A549 (cell line): ENCODE data around the gene ANKS1B.

ENCODE experiments used
- CBX8 ChIP-seq: fragments of 200-600 bp; sonication (generic); IDR thresholded peaks from 2 replicates; pipeline ENCODE4 v1.6.1; 2016
- CHD4 ChIP-seq: fragments of 200-600 bp; sonication (generic); IDR thresholded peaks from 2 replicates; pipeline ENCODE4 v1.6.1; 2016; ENCODE audit warnings: antibody characterized with exemption, mild to moderate bottlenecking, borderline replicate concordance
- KDM5A ChIP-seq: fragments of 200-600 bp; sonication (generic); IDR thresholded peaks from 2 replicates; pipeline ENCODE4 v1.6.1; 2016; ENCODE audit warnings: antibody characterized with exemption, mild to moderate bottlenecking
- MAZ ChIP-seq: fragments of 150-350 bp; IDR thresholded peaks from 2 replicates; pipeline ENCODE4 v1.6.1; 2014; ENCODE audit warnings: antibody characterized with exemption, low read depth, low read length, borderline replicate concordance
- POLR2A ChIP-seq: IDR thresholded peaks from 2 replicates; pipeline ENCODE4 v1.6.1; 2012; ENCODE audit warnings: mild to moderate bottlenecking, low read length
- ZC3H11A ChIP-seq: fragments of 450-650 bp; IDR thresholded peaks from 2 replicates; pipeline ENCODE4 v1.6.1; 2014; ENCODE audit warnings: antibody characterized with exemption, mild to moderate bottlenecking
- TF ChIP-seq, protein P1 (sequence below): IDR thresholded peaks from 2 replicates; pipeline ENCODE4 v1.6.1; 2012
- TF ChIP-seq, protein P2 (sequence below): fragments of >200 bp; sonication (Bioruptor Twin); formaldehyde crosslinking; IDR thresholded peaks from 3 replicates; pipeline ENCODE4 v1.5.1; 2016
- TF ChIP-seq, protein P3 (sequence below): fragments of 450-650 bp; IDR thresholded peaks from 2 replicates; pipeline ENCODE4 v1.6.1; 2014; ENCODE audit warnings: antibody characterized with exemption

DNA sequence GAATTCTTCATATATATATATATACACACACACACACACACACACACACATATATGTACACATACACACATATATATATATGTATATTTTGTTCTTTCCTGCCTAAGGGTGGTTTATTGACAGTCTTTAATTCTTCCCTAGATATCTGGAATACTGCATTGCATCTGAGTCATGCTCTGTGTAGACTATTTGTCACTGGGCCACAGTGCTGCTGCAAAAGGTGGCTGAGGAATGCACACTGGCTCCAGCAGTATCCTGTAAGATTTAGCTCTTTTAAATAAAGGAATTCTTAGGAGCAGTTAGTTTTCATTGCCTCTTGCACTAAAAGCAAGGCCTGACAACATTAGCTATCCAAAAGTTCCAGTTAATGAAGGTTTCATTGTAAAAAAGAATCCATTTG lies 1138.8 kb downstream of the ANKS1B start:
- TF ChIP-seq, protein P1, sequence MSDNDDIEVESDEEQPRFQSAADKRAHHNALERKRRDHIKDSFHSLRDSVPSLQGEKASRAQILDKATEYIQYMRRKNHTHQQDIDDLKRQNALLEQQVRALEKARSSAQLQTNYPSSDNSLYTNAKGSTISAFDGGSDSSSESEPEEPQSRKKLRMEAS, result no peak
- TF ChIP-seq, protein P2, sequence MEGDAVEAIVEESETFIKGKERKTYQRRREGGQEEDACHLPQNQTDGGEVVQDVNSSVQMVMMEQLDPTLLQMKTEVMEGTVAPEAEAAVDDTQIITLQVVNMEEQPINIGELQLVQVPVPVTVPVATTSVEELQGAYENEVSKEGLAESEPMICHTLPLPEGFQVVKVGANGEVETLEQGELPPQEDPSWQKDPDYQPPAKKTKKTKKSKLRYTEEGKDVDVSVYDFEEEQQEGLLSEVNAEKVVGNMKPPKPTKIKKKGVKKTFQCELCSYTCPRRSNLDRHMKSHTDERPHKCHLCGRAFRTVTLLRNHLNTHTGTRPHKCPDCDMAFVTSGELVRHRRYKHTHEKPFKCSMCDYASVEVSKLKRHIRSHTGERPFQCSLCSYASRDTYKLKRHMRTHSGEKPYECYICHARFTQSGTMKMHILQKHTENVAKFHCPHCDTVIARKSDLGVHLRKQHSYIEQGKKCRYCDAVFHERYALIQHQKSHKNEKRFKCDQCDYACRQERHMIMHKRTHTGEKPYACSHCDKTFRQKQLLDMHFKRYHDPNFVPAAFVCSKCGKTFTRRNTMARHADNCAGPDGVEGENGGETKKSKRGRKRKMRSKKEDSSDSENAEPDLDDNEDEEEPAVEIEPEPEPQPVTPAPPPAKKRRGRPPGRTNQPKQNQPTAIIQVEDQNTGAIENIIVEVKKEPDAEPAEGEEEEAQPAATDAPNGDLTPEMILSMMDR, result no peak
- TF ChIP-seq KDM5A (no peak), ZC3H11A (no peak), POLR2A (no peak), CHD4 (no peak), MAZ (no peak), CBX8 (no peak)
- TF ChIP-seq, protein P3, sequence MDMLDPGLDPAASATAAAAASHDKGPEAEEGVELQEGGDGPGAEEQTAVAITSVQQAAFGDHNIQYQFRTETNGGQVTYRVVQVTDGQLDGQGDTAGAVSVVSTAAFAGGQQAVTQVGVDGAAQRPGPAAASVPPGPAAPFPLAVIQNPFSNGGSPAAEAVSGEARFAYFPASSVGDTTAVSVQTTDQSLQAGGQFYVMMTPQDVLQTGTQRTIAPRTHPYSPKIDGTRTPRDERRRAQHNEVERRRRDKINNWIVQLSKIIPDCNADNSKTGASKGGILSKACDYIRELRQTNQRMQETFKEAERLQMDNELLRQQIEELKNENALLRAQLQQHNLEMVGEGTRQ, result no peak
